H1 (cell line): ENCODE results near the gene PEPD. TPM values are rescaled to one million over a fixed set of nuclear protein-coding genes. Genes with fewer than 3 reads are reported as not detected.

Experiments used
- CTCF ChIA-PET: fragments of 300-600 bp; sonication (Branson Sonifier 250); formaldehyde crosslinking; loops from one replicate; lab custom pipeline; 2021; ENCODE audit not compliant: partially characterized antibody; lab: Charles Lee
- POLR2A ChIA-PET: fragments of 300-600 bp; sonication (Branson Sonifier 250); formaldehyde crosslinking; loops from one replicate; lab custom pipeline; 2021; ENCODE audit warnings: inconsistent platforms; ENCODE audit not compliant: partially characterized antibody; lab: Charles Lee
- DNase-seq, 2 experiments: peaks; one replicate each; pipeline versions ENCODE4 v3.0.0 to v3.0.0-alpha.2; 2010 to 2022; ENCODE audit warnings: low spot score in 2 of 2, low read depth in 1 of 2, mixed read lengths in 1 of 2
- FAIRE-seq: peaks from 2 replicates; lab custom pipeline; 2011; peaks lifted over from hg19 to GRCh38; lab: Jason Lieb, UNC
- H2AFZ ChIP-seq: 2 replicates; pipeline ENCODE4 v1.8.1; 2012; ENCODE audit warnings: low read length, inconsistent platforms
- H2AK5ac ChIP-seq: 2 replicates; pipeline ENCODE4 v1.6.1; 2013; ENCODE audit warnings: low read depth, low read length
- H2BK120ac ChIP-seq: replicated peaks from 2 replicates; pipeline ENCODE3; 2013; ENCODE audit warnings: low read depth, low read length, inconsistent platforms
- H2BK12ac ChIP-seq: 2 replicates; pipeline ENCODE4 v1.6.1; 2013; ENCODE audit warnings: low read depth, low read length
- H2BK15ac ChIP-seq: 2 replicates; pipeline ENCODE4 v1.6.1; 2013; ENCODE audit warnings: low read length
- H2BK20ac ChIP-seq: 2 replicates; pipeline ENCODE4 v1.6.1; 2013; ENCODE audit warnings: low read length
- H2BK5ac ChIP-seq: 2 replicates; pipeline ENCODE4 v1.6.1; 2013; ENCODE audit warnings: low read depth, low read length
- H3K14ac ChIP-seq: 2 replicates; pipeline ENCODE4 v1.6.1; 2013; ENCODE audit warnings: inconsistent platforms; ENCODE audit not compliant: insufficient read length
- H3K18ac ChIP-seq: 2 replicates; pipeline ENCODE4 v1.6.1; 2013; ENCODE audit warnings: low read length; ENCODE audit errors: extremely low read depth
- H3K23ac ChIP-seq: 2 replicates; pipeline ENCODE4 v1.6.1; 2013; ENCODE audit warnings: inconsistent platforms; ENCODE audit not compliant: insufficient read length
- H3K23me2 ChIP-seq: 2 replicates; pipeline ENCODE4 v1.6.1; 2013; ENCODE audit warnings: low read depth, low read length
- H3K27ac ChIP-seq: 2 replicates; pipeline ENCODE4 v1.6.1; 2011; ENCODE audit warnings: low read depth, low read length, inconsistent platforms
- H3K27me3 ChIP-seq, 4 experiments: replicated peaks in 1 of 4; 1 replicate in 1 of 4; 2 replicates in 3 of 4; pipeline versions ENCODE4 v1.6.1 to v1.8.1; 2011 to 2013; ENCODE audit warnings: low read length in 3 of 4, mild to moderate bottlenecking in 3 of 4, inconsistent platforms in 2 of 4, mixed read lengths in 2 of 4, moderate library complexity in 1 of 4; ENCODE audit not compliant: control insufficient read depth in 3 of 4, insufficient read depth in 3 of 4; ENCODE audit errors: extremely low read depth in 1 of 4
- H3K36me3 ChIP-seq, 4 experiments: 2 replicates each; pipeline versions ENCODE4 v1.6.1 to v1.8.1; 2011 to 2013; ENCODE audit warnings: mild to moderate bottlenecking in 4 of 4, low read length in 3 of 4, moderate library complexity in 2 of 4, control low read depth in 1 of 4, inconsistent platforms in 1 of 4; ENCODE audit not compliant: insufficient read depth in 4 of 4, control insufficient read depth in 2 of 4
- H3K4ac ChIP-seq: replicated peaks from 2 replicates; pipeline ENCODE3; 2013; ENCODE audit warnings: low read length, low read depth, mixed read lengths, inconsistent platforms; ENCODE audit not compliant: insufficient read length
- H3K4me1 ChIP-seq, 4 experiments: replicated peaks in 1 of 4; 1 replicate in 1 of 4; 2 replicates in 3 of 4; pipeline versions ENCODE4 v1.6.1 to v1.8.1; 2011 to 2013; ENCODE audit warnings: low read length in 3 of 4, inconsistent platforms in 2 of 4, mixed read lengths in 1 of 4; ENCODE audit not compliant: insufficient read depth in 4 of 4, control insufficient read depth in 3 of 4
- H3K4me2 ChIP-seq, 2 experiments: 2 replicates each; pipeline versions ENCODE4 v1.6.1 to v1.8.1; 2011 to 2013; ENCODE audit warnings: low read depth in 2 of 2, low read length in 2 of 2, control low read depth in 1 of 2, inconsistent platforms in 1 of 2, mild to moderate bottlenecking in 1 of 2; ENCODE audit not compliant: insufficient read depth in 1 of 2
- H3K4me3 ChIP-seq, 4 experiments: fragments of 200-600, 300-600 bp in 1 of 4; sonication (generic), shearing (Covaris generic), sonication (Bioruptor Twin) in 1 of 4; 2 replicates each; pipeline versions ENCODE4 v1.5.1 to v1.8.1; 2011 to 2016; ENCODE audit warnings: low read length in 4 of 4, low read depth in 3 of 4, control low read depth in 2 of 4, inconsistent platforms in 2 of 4, mild to moderate bottlenecking in 2 of 4, mixed read lengths in 1 of 4, moderate library complexity in 1 of 4; ENCODE audit not compliant: insufficient read depth in 2 of 4; ENCODE audit errors: extremely low read depth in 1 of 4
- H3K56ac ChIP-seq: replicated peaks from 2 replicates; pipeline ENCODE3; 2013; ENCODE audit warnings: low read depth, mild to moderate bottlenecking, mixed read lengths, low read length, inconsistent platforms; ENCODE audit not compliant: insufficient read length
- H3K79me1 ChIP-seq: 2 replicates; pipeline ENCODE4 v1.6.1; 2013; ENCODE audit warnings: low read depth, low read length, control low read depth
- H3K79me2 ChIP-seq, 2 experiments: 2 replicates each; pipeline versions ENCODE4 v1.6.1 to v1.8.1; 2012 to 2013; ENCODE audit warnings: low read length in 2 of 2, mild to moderate bottlenecking in 2 of 2, inconsistent platforms in 1 of 2; ENCODE audit not compliant: insufficient read depth in 2 of 2, control insufficient read depth in 1 of 2
- H3K9ac ChIP-seq, 4 experiments: replicated peaks in 1 of 4; 1 replicate in 1 of 4; 2 replicates in 3 of 4; pipeline versions ENCODE4 v1.6.1 to v1.8.1; 2011 to 2013; ENCODE audit warnings: low read depth in 3 of 4, low read length in 3 of 4, control low read depth in 2 of 4, mild to moderate bottlenecking in 2 of 4, moderate library complexity in 2 of 4, inconsistent platforms in 1 of 4; ENCODE audit errors: extremely low read depth in 1 of 4
- H3K9me3 ChIP-seq, 2 experiments: 2 replicates each; pipeline versions ENCODE4 v1.6.1 to v1.8.1; 2012 to 2013; ENCODE audit warnings: mild to moderate bottlenecking in 2 of 2, moderate library complexity in 2 of 2, control low read depth in 1 of 2, inconsistent platforms in 1 of 2, low read depth in 1 of 2, low read length in 1 of 2, mixed read lengths in 1 of 2; ENCODE audit not compliant: insufficient read depth in 2 of 2
- H4K20me1 ChIP-seq, 2 experiments: replicated peaks in 1 of 2; 2 replicates each; pipeline versions ENCODE3 to v1.8.1; 2011 to 2013; ENCODE audit warnings: inconsistent platforms in 2 of 2, low read length in 2 of 2, mild to moderate bottlenecking in 1 of 2; ENCODE audit not compliant: insufficient read depth in 2 of 2, control insufficient read depth in 1 of 2
- H4K5ac ChIP-seq: 2 replicates; pipeline ENCODE4 v1.6.1; 2013; ENCODE audit warnings: low read length, low read depth, mixed read lengths, inconsistent platforms; ENCODE audit not compliant: insufficient read length
- H4K8ac ChIP-seq: 2 replicates; pipeline ENCODE4 v1.8.0; 2013; ENCODE audit warnings: mild to moderate bottlenecking, moderate library complexity, low read length, inconsistent platforms; ENCODE audit not compliant: insufficient read depth; ENCODE audit errors: extremely low read depth
- H4K91ac ChIP-seq: replicated peaks from 2 replicates; pipeline ENCODE3; 2013; ENCODE audit warnings: low read length, mixed read lengths, inconsistent platforms; ENCODE audit not compliant: insufficient read length
- CREB1 ChIP-seq: IDR thresholded peaks from 2 replicates; pipeline ENCODE4 v1.6.1; 2012; ENCODE audit warnings: inconsistent platforms
- TBP ChIP-seq: IDR thresholded peaks from 2 replicates; pipeline ENCODE4 v1.6.1; 2011; ENCODE audit warnings: low read depth, low read length, improper control_type of control experiment
- TEAD4 ChIP-seq: IDR thresholded peaks from 2 replicates; pipeline ENCODE4 v1.6.1; 2012; ENCODE audit warnings: low read depth, low read length, inconsistent platforms, mixed read lengths
- WGBS, 2 experiments: shearing (Covaris generic) in 1 of 2; methylation state at CpG; one replicate each; pipeline versions ENCODE4 v1.1.6 to v1.1.7; 2013 to 2015; ENCODE audit warnings: low lambda C conversion rate in 2 of 2, mixed read lengths in 2 of 2, inconsistent platforms in 1 of 2, low coverage in 1 of 2, missing lambda C conversion rate in 1 of 2; ENCODE audit not compliant: insufficient replicate concordance in 2 of 2, insufficient coverage in 1 of 2, insufficient read length in 1 of 2; ENCODE audit errors: extremely low coverage in 1 of 2, missing lambda C conversion rate in 1 of 2; 5-methylcytosine and 5-hydroxymethylcytosine counted together
- polyA plus RNA-seq, 7 experiments: library from polyadenylated mRNA; depleted of rRNA in 3 of 7; stranded (reverse) in 5 of 7; unstranded in 2 of 7; fragments of >200 nt in 5 of 7; fragments of 200-250 nt in 2 of 7; gene quantifications; 1 replicate in 5 of 7; 2 replicates in 1 of 7; 4 replicates in 1 of 7; pipeline versions ENCODE4 v1.2.1 to v1.2.3, GENCODE V29; 2011 to 2013; ENCODE audit warnings: missing spikeins in 2 of 7, mixed read lengths in 2 of 7
- total RNA-seq: library from RNA; stranded (reverse); fragmentation: NEBNext Ultra II Directional; extraction: Animal tissue kit (Norgen Biotek cat#: 25700); gene quantifications from 2 replicates; pipeline ENCODE4 v1.2.1, GENCODE V29; 2021

Gene PEPD
- total and polyA plus RNA-seq, 2 of the 8 experiments (the other 6 are each of a cell fraction or from before 2014, with no cell fraction given) = 84.1 to 178 TPM

GRCh38 chr19:33408116-33408515 lies 113.5 kb downstream of the PEPD start:
- Histone ChIP-seq H4K8ac (no peak overlapping the region), H2AK5ac (no peak overlapping the region), H2AFZ (no peak overlapping the region), H3K79me1 (0 out of 2 replicates have a peak, but pooled peaks cover 2% of the 10 kb centered on the region), H3K23ac (no peak overlapping the region), H3K18ac (no peak overlapping the region), H4K20me1 (peaks cover 0 to 13% of the 10 kb centered on the region in 2 experiments), H3K4me1 (peaks cover 0 to 6% (median 5%) of the 10 kb centered on the region in 4 experiments; a peak in 5 of 7 replicates), H3K56ac (no peak overlapping the region)
- WGBS, 2 experiments = 82% methylated on average over 13 of the region's 13 CpGs; no CpG with 5 or more reads in 1 of the 2 experiments
- no peak for TF ChIP-seq CREB1
- no peak for TF ChIP-seq TEAD4
- no peak for TF ChIP-seq TBP
- TF ChIP-seq, all 59 proteins: peak for 0
- Histone ChIP-seq H3K4ac (no peak overlapping the region), H2BK12ac (no peak overlapping the region), H3K4me3 (no peak overlapping the region), H3K9ac (no peak overlapping the region), H3K23me2 (no peaks in the 10 kb centered on the region), H4K91ac (no peak overlapping the region), H3K9me3 (no peaks in the 10 kb centered on the region), H2BK120ac (no peak overlapping the region), H3K27me3 (no peaks in the 10 kb centered on the region; a peak in 1 of 7 replicates), H3K79me2 (no peaks in the 10 kb centered on the region), H2BK5ac (no peak overlapping the region; the same call in 1 of the 2 replicates), H3K14ac (no peak overlapping the region), H4K5ac (no peak overlapping the region), H2BK15ac (no peak overlapping the region), H3K27ac (no peak overlapping the region), H2BK20ac (no peak overlapping the region), H3K36me3 (no peaks in the 10 kb centered on the region), H3K4me2 (no peak overlapping the region)
- DNase-seq (no peak), FAIRE-seq (no peak)
- CTCF ChIA-PET = interaction anchor here (0.6 to 24.5 kb wide), 17 partner anchors 8 to 363 kb away, joined by 3 to 426 read pairs (median 3); no protein-coding TSS in a partner anchor
- POLR2A ChIA-PET = interaction anchor here (1.0 to 1.8 kb wide), 2 partner anchors 115 to 166 kb away, joined by 3 to 4 read pairs; no protein-coding TSS in a partner anchor
